Neuron (in vitro differentiated cells): ENCODE data around the gene SOX9.
"Not testable (repeated sequence)": the region's sequence is repeated elsewhere in the genome, so short reads cannot be mapped to it uniquely, and the experiment has no call there.

Source experiments
- H2AFZ ChIP-seq: one replicate; pipeline ENCODE4 v1.6.1; 2013; ENCODE audit warnings: low read depth, mild to moderate bottlenecking, inconsistent platforms, low read length, moderate library complexity
- H3K27me3 ChIP-seq: one replicate; pipeline ENCODE4 v1.6.1; 2013; ENCODE audit warnings: low read length; ENCODE audit not compliant: insufficient read depth
- H3K36me3 ChIP-seq: one replicate; pipeline ENCODE4 v1.6.1; 2013; ENCODE audit warnings: low read length; ENCODE audit not compliant: insufficient read depth
- H3K4me1 ChIP-seq: one replicate; pipeline ENCODE4 v1.6.1; 2013; ENCODE audit warnings: low read length; ENCODE audit not compliant: insufficient read depth
- H3K4me3 ChIP-seq: 2 replicates; pipeline ENCODE4 v1.5.1; 2013; ENCODE audit warnings: mild to moderate bottlenecking, low read length, moderate library complexity
- H3K9me3 ChIP-seq: one replicate; pipeline ENCODE4 v1.6.1; 2013; ENCODE audit warnings: low read length

Gene SOX9

DNA sequence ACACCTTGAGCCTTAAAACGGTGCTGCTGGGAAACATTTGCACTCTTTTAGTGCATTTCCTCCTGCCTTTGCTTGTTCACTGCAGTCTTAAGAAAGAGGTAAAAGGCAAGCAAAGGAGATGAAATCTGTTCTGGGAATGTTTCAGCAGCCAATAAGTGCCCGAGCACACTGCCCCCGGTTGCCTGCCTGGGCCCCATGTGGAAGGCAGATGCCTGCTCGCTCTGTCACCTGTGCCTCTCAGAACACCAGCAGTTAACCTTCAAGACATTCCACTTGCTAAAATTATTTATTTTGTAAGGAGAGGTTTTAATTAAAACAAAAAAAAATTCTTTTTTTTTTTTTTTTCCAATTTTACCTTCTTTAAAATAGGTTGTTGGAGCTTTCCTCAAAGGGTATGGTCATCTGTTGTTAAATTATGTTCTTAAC lies 4.4 kb downstream of the SOX9 start:
- peaks cover 27% of the 10 kb centered on the region for H3K4me1 ChIP-seq
- no peak overlapping the region for H3K4me3 ChIP-seq
- H2AFZ ChIP-seq, result no peak overlapping the region
- H3K9me3 ChIP-seq, result peaks cover 2% of the 10 kb centered on the region
- H3K36me3 ChIP-seq, result peaks cover 8% of the 10 kb centered on the region
- peaks cover 9% of the 10 kb centered on the region for H3K27me3 ChIP-seq

DNA sequence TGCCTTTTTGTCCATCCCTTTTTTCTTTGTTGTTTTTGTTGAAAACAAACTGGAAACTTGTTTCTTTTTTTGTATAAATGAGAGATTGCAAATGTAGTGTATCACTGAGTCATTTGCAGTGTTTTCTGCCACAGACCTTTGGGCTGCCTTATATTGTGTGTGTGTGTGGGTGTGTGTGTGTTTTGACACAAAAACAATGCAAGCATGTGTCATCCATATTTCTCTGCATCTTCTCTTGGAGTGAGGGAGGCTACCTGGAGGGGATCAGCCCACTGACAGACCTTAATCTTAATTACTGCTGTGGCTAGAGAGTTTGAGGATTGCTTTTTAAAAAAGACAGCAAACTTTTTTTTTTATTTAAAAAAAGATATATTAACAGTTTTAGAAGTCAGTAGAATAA lies 4.9 kb downstream of the SOX9 start:
- Histone ChIP-seq H3K9me3 (peaks cover 2% of the 10 kb centered on the region), H3K27me3 (peaks cover 9% of the 10 kb centered on the region), H3K4me3 (no peak overlapping the region), H3K4me1 (peaks cover 25% of the 10 kb centered on the region), H2AFZ (no peak overlapping the region), H3K36me3 (peaks cover 8% of the 10 kb centered on the region)

GRCh38 chr17:72126575-72127486 lies 6.0 kb downstream of the SOX9 start:
- peaks cover 2% of the 10 kb centered on the region for H3K9me3 ChIP-seq
- H3K27me3 ChIP-seq, result peaks cover 8% of the 10 kb centered on the region
- H3K4me1 ChIP-seq, result peaks cover 25% of the 10 kb centered on the region
- H3K4me3 ChIP-seq, result no peak overlapping the region
- H2AFZ ChIP-seq, result no peak overlapping the region
- peaks cover 8% of the 10 kb centered on the region for H3K36me3 ChIP-seq

GRCh38 chr17:72128039-72128438 lies 7.2 kb downstream of the SOX9 start:
- Histone ChIP-seq H3K4me1 (peaks cover 21% of the 10 kb centered on the region), H3K27me3 (peaks cover under 1% of the 10 kb centered on the region), H3K9me3 (peaks cover 2% of the 10 kb centered on the region), H3K4me3 (no peak overlapping the region), H3K36me3 (peaks cover 8% of the 10 kb centered on the region), H2AFZ (no peak overlapping the region)

DNA sequence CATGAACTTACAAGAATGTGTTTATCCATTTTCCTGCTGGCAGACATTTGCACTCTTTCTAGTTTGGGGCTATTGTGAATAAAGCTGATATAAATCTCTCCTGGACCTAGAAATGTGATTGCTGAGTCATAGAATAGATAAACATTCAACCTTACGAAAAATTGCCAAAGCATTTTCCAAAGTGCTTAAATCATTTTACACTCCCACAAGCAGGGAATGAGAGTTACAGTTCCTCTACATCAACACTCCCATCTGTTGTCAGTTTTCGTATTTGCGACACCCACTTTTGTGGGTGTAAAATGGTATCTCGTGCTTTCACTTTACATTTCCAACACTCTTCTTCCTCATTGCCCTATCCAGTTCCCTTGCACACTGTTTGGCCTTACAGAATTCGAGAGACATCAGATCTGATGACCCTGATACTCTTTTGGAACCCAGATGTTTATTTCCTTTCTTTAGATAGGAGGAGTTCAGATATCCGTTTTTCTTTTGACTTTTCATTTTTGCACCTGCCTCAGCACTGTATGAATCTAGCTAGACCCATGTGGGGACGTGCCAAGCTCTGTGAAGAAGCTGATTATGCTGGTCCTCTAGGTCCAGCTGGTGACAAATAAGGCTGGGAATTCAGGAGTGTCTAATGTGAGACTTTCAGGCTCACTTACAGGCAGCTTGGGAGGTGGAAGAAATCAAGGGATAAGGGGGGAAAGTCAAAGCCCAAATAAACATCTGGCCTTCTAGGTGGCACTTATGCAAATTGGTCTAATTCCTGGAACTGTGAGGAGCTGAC lies 14.0 kb downstream of the SOX9 start:
- no peaks in the 10 kb centered on the region for H3K9me3 ChIP-seq
- no peak overlapping the region for H3K4me3 ChIP-seq
- H3K27me3 ChIP-seq, result peaks cover 3% of the 10 kb centered on the region
- H2AFZ ChIP-seq, result no peak overlapping the region
- no peaks in the 10 kb centered on the region for H3K36me3 ChIP-seq
- peaks cover under 1% of the 10 kb centered on the region for H3K4me1 ChIP-seq

DNA sequence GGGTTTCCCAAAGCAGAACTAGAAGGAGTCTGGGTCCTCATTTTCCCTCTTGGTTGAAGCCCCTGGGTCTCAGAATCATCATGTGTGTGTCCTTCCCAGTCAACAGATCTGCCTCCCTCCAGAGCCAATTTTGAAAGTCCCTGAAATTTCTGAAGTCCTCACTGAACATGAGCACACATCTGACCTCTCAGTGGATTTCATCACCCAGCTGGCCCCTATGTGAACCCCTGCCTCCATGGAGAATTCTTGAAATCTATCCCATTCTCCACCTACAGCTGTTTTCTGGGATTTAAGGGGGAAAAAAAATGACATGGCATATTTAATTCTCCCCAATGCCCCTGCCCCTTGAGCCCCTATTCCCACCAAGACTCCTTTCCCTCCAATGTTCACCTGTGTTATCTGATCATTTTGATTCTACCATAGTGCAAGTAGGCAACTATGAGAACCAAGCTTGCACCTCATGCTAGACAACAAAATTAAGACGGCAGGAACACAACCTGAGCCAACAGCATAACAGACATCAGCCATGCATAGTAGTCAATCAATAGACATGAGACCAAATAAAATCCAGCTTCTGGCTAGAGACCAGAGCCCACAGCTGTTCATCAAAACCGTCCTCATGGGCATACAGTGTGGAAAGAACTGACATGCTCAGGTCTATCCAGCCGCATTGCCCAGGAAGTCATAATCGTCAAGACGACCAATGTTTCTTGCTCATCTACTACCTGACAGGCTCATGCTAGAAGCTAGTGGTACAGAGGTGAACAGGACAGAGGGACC lies 14.9 kb downstream of the SOX9 start:
- Histone ChIP-seq H2AFZ (no peak overlapping the region), H3K4me1 (peaks cover 10% of the 10 kb centered on the region), H3K36me3 (no peaks in the 10 kb centered on the region), H3K27me3 (peaks cover 3% of the 10 kb centered on the region), H3K9me3 (no peaks in the 10 kb centered on the region), H3K4me3 (no peak overlapping the region)

GRCh38 chr17:72136692-72137091 lies 15.9 kb downstream of the SOX9 start:
- Histone ChIP-seq H3K9me3 (no peaks in the 10 kb centered on the region), H3K36me3 (no peaks in the 10 kb centered on the region), H3K27me3 (peaks cover 3% of the 10 kb centered on the region), H3K4me1 (peaks cover 10% of the 10 kb centered on the region), H2AFZ (no peak overlapping the region), H3K4me3 (no peak overlapping the region)

DNA sequence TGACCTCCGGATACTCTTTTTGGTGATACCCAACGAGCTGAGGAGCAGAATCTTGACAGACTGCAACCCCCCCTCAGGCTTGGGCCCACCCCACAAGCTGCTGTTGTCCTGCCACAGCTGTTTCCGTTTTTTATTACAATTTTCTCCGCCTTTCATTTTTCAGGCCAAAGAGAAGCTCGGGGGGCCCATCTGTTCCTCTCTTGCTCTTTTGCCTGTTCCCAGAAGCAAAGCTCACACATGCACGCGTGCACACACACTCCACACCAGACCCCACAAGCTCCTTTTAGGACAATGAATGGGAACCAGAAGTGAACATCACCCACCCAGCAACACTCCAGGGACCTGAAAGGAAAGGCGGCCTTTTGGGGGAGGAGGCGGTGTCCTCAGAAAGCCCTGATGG lies 16.3 kb downstream of the SOX9 start:
- Histone ChIP-seq H3K9me3 (no peaks in the 10 kb centered on the region), H3K4me3 (no peak overlapping the region), H3K27me3 (peaks cover 3% of the 10 kb centered on the region), H3K36me3 (no peaks in the 10 kb centered on the region), H3K4me1 (peaks cover 10% of the 10 kb centered on the region), H2AFZ (no peak overlapping the region)

DNA sequence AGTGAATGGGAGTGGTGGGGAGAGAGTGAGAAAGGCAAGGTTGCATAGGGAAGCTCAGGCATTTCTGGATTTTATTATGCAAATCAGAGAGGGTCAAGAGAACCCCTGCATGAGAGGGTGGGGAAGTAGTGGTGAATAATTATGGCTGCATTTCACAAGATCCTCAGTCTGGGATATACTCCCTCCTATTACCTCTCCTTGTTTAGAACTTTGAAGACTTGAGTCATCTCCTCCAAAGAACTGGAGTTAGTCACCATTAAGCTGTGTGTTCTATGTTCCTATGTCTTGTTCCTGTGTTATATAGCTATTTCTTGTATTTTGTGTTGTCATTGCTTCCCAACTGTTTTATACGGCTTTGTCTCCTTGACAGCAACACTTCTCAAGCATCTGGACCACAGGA lies 18.4 kb downstream of the SOX9 start:
- Histone ChIP-seq H3K4me1 (peaks cover 12% of the 10 kb centered on the region), H2AFZ (no peak overlapping the region), H3K27me3 (peaks cover 3% of the 10 kb centered on the region), H3K9me3 (no peaks in the 10 kb centered on the region), H3K36me3 (no peaks in the 10 kb centered on the region), H3K4me3 (no peak overlapping the region)

GRCh38 chr17:72141336-72141735 lies 20.5 kb downstream of the SOX9 start:
- Histone ChIP-seq H3K36me3 (no peaks in the 10 kb centered on the region), H3K9me3 (peaks cover 4% of the 10 kb centered on the region), H3K27me3 (peaks cover 3% of the 10 kb centered on the region), H3K4me3 (no peak overlapping the region), H2AFZ (no peak overlapping the region), H3K4me1 (peaks cover 12% of the 10 kb centered on the region)

- not testable (repeated sequence) for H3K27me3 ChIP-seq, H2AFZ ChIP-seq, H3K9me3 ChIP-seq
These were observed 21.3 kb downstream of the SOX9 start for GRCh38 chr17:72142097-72142496.

GRCh38 chr17:72142614-72143013 lies 21.8 kb downstream of the SOX9 start:
- no peaks in the 10 kb centered on the region for H3K36me3 ChIP-seq
- H3K27me3 ChIP-seq, result no peaks in the 10 kb centered on the region
- H3K9me3 ChIP-seq, result peaks cover 4% of the 10 kb centered on the region
- H2AFZ ChIP-seq, result no peak overlapping the region
- no peak overlapping the region for H3K4me3 ChIP-seq
- H3K4me1 ChIP-seq, result peaks cover 12% of the 10 kb centered on the region

More at GRCh38 chr17:72142097-72142496, 21.3 kb downstream of the SOX9 start:
- not testable (repeated sequence) for H3K4me3 ChIP-seq, H3K36me3 ChIP-seq
- peaks cover 12% of the 10 kb centered on the region for H3K4me1 ChIP-seq

- H3K36me3 ChIP-seq, result no peaks in the 10 kb centered on the region
- H3K4me1 ChIP-seq, result peaks cover 12% of the 10 kb centered on the region
- H3K4me3 ChIP-seq, result no peak overlapping the region
- no peak overlapping the region for H2AFZ ChIP-seq
- H3K27me3 ChIP-seq, result no peaks in the 10 kb centered on the region
- H3K9me3 ChIP-seq, result peaks cover 4% of the 10 kb centered on the region
These were observed 22.4 kb downstream of the SOX9 start for GRCh38 chr17:72143245-72143644.
